HepG2 (cell line): ENCODE data around the gene WDR20. TPM values are rescaled to one million over a fixed set of nuclear protein-coding genes. Genes with fewer than 3 reads are reported as not detected.

ENCODE experiments used
- ARNTL ChIP-seq: sonication (generic); formaldehyde crosslinking; IDR thresholded peaks from 2 replicates; pipeline ENCODE4 v1.4.0; 2020; ENCODE audit warnings: mild to moderate bottlenecking, missing genetic modification reagents
- BATF2 ChIP-seq: sonication (generic); formaldehyde crosslinking; IDR thresholded peaks from 2 replicates; pipeline ENCODE4 v1.8.0; 2022; ENCODE audit warnings: mild to moderate bottlenecking, missing genetic modification reagents, moderate library complexity
- CHCHD3 ChIP-seq: sonication (generic); formaldehyde crosslinking; IDR thresholded peaks from 2 replicates; pipeline ENCODE4 v1.8.0; 2022; ENCODE audit warnings: mild to moderate bottlenecking, missing genetic modification reagents, moderate library complexity
- FUBP1 ChIP-seq: sonication (generic); formaldehyde crosslinking; IDR thresholded peaks from 2 replicates; pipeline ENCODE4 v1.5.1; 2020; ENCODE audit warnings: missing genetic modification reagents, mild to moderate bottlenecking, borderline replicate concordance
- HMG20A ChIP-seq: IDR thresholded peaks from 2 replicates; pipeline ENCODE4 v1.6.1; 2016; ENCODE audit warnings: borderline replicate concordance
- HMGXB3 ChIP-seq: sonication (generic); formaldehyde crosslinking; IDR thresholded peaks from 2 replicates; pipeline ENCODE4 v1.4.0; 2020; ENCODE audit warnings: missing genetic modification reagents, borderline replicate concordance
- HOXA3 ChIP-seq: sonication (generic); formaldehyde crosslinking; IDR thresholded peaks from 2 replicates; pipeline ENCODE4 v1.5.0; 2020; ENCODE audit warnings: missing genetic modification reagents
- LRRFIP1 ChIP-seq: sonication (generic); formaldehyde crosslinking; conservative IDR thresholded peaks from 2 replicates; pipeline ENCODE4 v1.4.0; 2020; ENCODE audit warnings: missing genetic modification reagents
- RBAK ChIP-seq: sonication (generic); formaldehyde crosslinking; IDR thresholded peaks from 2 replicates; pipeline ENCODE4 v1.5.1; 2020; ENCODE audit warnings: mild to moderate bottlenecking, missing genetic modification reagents
- STAT6 ChIP-seq: sonication (generic); formaldehyde crosslinking; IDR thresholded peaks from 2 replicates; pipeline ENCODE4 v1.4.0; 2020; ENCODE audit warnings: missing genetic modification reagents, mild to moderate bottlenecking, borderline replicate concordance
- TARDBP ChIP-seq: sonication (generic); formaldehyde crosslinking; IDR thresholded peaks from 2 replicates; pipeline ENCODE4 v1.8.0; 2022; ENCODE audit warnings: mild to moderate bottlenecking, missing genetic modification reagents
- TERF1 ChIP-seq: sonication (generic); formaldehyde crosslinking; IDR thresholded peaks from 2 replicates; pipeline ENCODE4 v1.8.0; 2022; ENCODE audit warnings: mild to moderate bottlenecking, missing genetic modification reagents, moderate library complexity
- ZBTB42 ChIP-seq: sonication (generic); formaldehyde crosslinking; IDR thresholded peaks from 2 replicates; pipeline ENCODE4 v1.5.0; 2020; ENCODE audit warnings: mild to moderate bottlenecking, missing genetic modification reagents
- ZFP1 ChIP-seq: IDR thresholded peaks from 2 replicates; pipeline ENCODE4 v1.6.1; 2016
- ZNF326 ChIP-seq: sonication (generic); formaldehyde crosslinking; IDR thresholded peaks from 2 replicates; pipeline ENCODE4 v1.4.0; 2020; ENCODE audit warnings: missing genetic modification reagents, borderline replicate concordance
- ZNF709 ChIP-seq: sonication (generic); formaldehyde crosslinking; IDR thresholded peaks from 2 replicates; pipeline ENCODE4 v1.5.0; 2020; ENCODE audit warnings: mild to moderate bottlenecking, missing genetic modification reagents
- polyA plus RNA-seq, 8 experiments: library from polyadenylated mRNA; depleted of rRNA in 3 of 8; stranded (reverse) in 7 of 8; unstranded in 1 of 8; fragments of >200 nt; fragmentation: Illumina TruSeq in 4 of 8; extraction: Trizol in 4 of 8; gene quantifications; 2 replicates each; pipeline versions ENCODE4 v1.2.1 to v1.2.3, GENCODE V29; 2011 to 2016; ENCODE audit warnings: low read depth in 4 of 8, missing spikeins in 1 of 8, mixed read lengths in 1 of 8; ENCODE audit not compliant: insufficient read depth in 1 of 8
- total RNA-seq, 5 experiments: library from RNA; depleted of rRNA; stranded (reverse); fragments of >200 nt; fragmentation: Illumina TruSeq; extraction: Trizol; gene quantifications; 2 replicates each; pipeline ENCODE4 v1.2.3, GENCODE V29; 2016; ENCODE audit warnings: low read depth in 1 of 5

The WDR20 gene
- total and polyA plus RNA-seq, 2 of the 13 experiments (the other 11 are each of a cell fraction or from before 2014, with no cell fraction given): 10.4 to 23.2 TPM

- TF ChIP-seq HOXA3 (peak; percentile 56), LRRFIP1 (CRISPR knock-in tag) (no peak), ZNF326 (no peak), ZFP1 (CRISPR knock-in tag) (no peak), TARDBP (CRISPR knock-in tag) (no peak), ARNTL (no peak), BATF2 (no peak), HMG20A (no peak), RBAK (CRISPR knock-in tag) (no peak), STAT6 (CRISPR knock-in tag) (no peak), CHCHD3 (no peak), ZBTB42 (CRISPR knock-in tag) (no peak), ZNF709 (CRISPR knock-in tag) (0 out of 2 replicates have a peak, but pooled peaks have one; percentile 33), FUBP1 (CRISPR knock-in tag) (no peak), HMGXB3 (CRISPR knock-in tag) (no peak), TERF1 (CRISPR knock-in tag) (no peak)
These were observed 95.7 kb downstream of the WDR20 start (continued) for GRCh38 chr14:102235275-102235897.
